HG03442 (cell line): ENCODE measurements around the gene NT5DC1.

ENCODE experiments used
- ATAC-seq: cut with Tn5 transposase; IDR thresholded peaks from one replicate; pipeline ENCODE4 v1.9.1; 2021; ENCODE audit warnings: mild to moderate bottlenecking, moderate library complexity; ENCODE audit not compliant: unreplicated experiment

Gene NT5DC1

GRCh38 chr6:116180375-116180774, 79.7 kb downstream of the NT5DC1 start:
- no peak for ATAC-seq

- no peak for ATAC-seq
These were observed 88.8 kb downstream of the NT5DC1 start for GRCh38 chr6:116189472-116189871.

- no peak for ATAC-seq
These were observed 89.9 kb downstream of the NT5DC1 start for GRCh38 chr6:116190550-116190949.

GRCh38 chr6:116191881-116192280, 91.2 kb downstream of the NT5DC1 start:
- ATAC-seq: no peak

GRCh38 chr6:116192786-116193185, 92.1 kb downstream of the NT5DC1 start:
- no peak for ATAC-seq

GRCh38 chr6:116196841-116197240, 96.2 kb downstream of the NT5DC1 start:
- no peak for ATAC-seq

- no peak for ATAC-seq
These were observed 100.1 kb downstream of the NT5DC1 start for GRCh38 chr6:116200619-116201249.

GRCh38 chr6:116201538-116201937, 100.9 kb downstream of the NT5DC1 start:
- no peak for ATAC-seq

- no peak for ATAC-seq
These were observed 104.6 kb downstream of the NT5DC1 start for GRCh38 chr6:116205281-116205680.

- ATAC-seq: no peak
These were observed 105.7 kb downstream of the NT5DC1 start for GRCh38 chr6:116206231-116206903.

- no peak for ATAC-seq
These were observed 107.6 kb downstream of the NT5DC1 start for GRCh38 chr6:116208056-116208785.

- ATAC-seq: no peak
These were observed 109.7 kb downstream of the NT5DC1 start for GRCh38 chr6:116210316-116210715.

GRCh38 chr6:116210750-116211425, 110.2 kb downstream of the NT5DC1 start:
- no peak for ATAC-seq

GRCh38 chr6:116214681-116215080, 114.0 kb downstream of the NT5DC1 start:
- ATAC-seq: no peak

GRCh38 chr6:116215414-116215813, 114.8 kb downstream of the NT5DC1 start:
- no peak for ATAC-seq

- peak; percentile 55 for ATAC-seq
These were observed 116.4 kb downstream of the NT5DC1 start for GRCh38 chr6:116217069-116217468.

- no peak for ATAC-seq
These were observed 117.5 kb downstream of the NT5DC1 start for GRCh38 chr6:116218172-116218633.

- no peak for ATAC-seq
These were observed 118.2 kb downstream of the NT5DC1 start for GRCh38 chr6:116218866-116219265.

- no peak for ATAC-seq
These were observed 120.4 kb downstream of the NT5DC1 start for GRCh38 chr6:116221067-116221466.

- no peak for ATAC-seq
These were observed 121.3 kb downstream of the NT5DC1 start for GRCh38 chr6:116221911-116222310.

- no peak for ATAC-seq
These were observed 122.7 kb downstream of the NT5DC1 start for GRCh38 chr6:116223355-116223754.
